H1 (cell line): Measurements from ENCODE around the gene ACTG1. TPM values are rescaled to one million over a fixed set of nuclear protein-coding genes. Genes with fewer than 3 reads are reported as not detected.

Experiments
- CHD1 ChIP-seq: IDR thresholded peaks from 2 replicates; pipeline ENCODE4 v1.6.1; 2012; ENCODE audit warnings: low read depth, low read length, improper control_type of control experiment
- MAFK ChIP-seq: IDR thresholded peaks from 2 replicates; pipeline ENCODE4 v1.6.1; 2012; ENCODE audit warnings: low read depth, mild to moderate bottlenecking, improper control_type of control experiment, low read length
- NANOG ChIP-seq: IDR thresholded peaks from 2 replicates; pipeline ENCODE4 v1.6.1; 2011; ENCODE audit warnings: low read length, low read depth, mild to moderate bottlenecking, inconsistent platforms; ENCODE audit not compliant: insufficient read depth, poor library complexity, severe bottlenecking
- NRF1 ChIP-seq: IDR thresholded peaks from 2 replicates; pipeline ENCODE4 v1.6.1; 2011; ENCODE audit warnings: mild to moderate bottlenecking, low read depth, low read length, improper control_type of control experiment
- polyA plus RNA-seq, 7 experiments: library from polyadenylated mRNA; depleted of rRNA in 3 of 7; stranded (reverse) in 5 of 7; unstranded in 2 of 7; fragments of >200 nt in 5 of 7; fragments of 200-250 nt in 2 of 7; gene quantifications; 1 replicate in 5 of 7; 2 replicates in 1 of 7; 4 replicates in 1 of 7; pipeline versions ENCODE4 v1.2.1 to v1.2.3, GENCODE V29; 2011 to 2013; ENCODE audit warnings: missing spikeins in 2 of 7, mixed read lengths in 2 of 7
- total RNA-seq: library from RNA; stranded (reverse); fragmentation: NEBNext Ultra II Directional; extraction: Animal tissue kit (Norgen Biotek cat#: 25700); gene quantifications from 2 replicates; pipeline ENCODE4 v1.2.1, GENCODE V29; 2021
- TF ChIP-seq, protein P1 (sequence below): fragments of 300-600 bp; sonication (generic); IDR thresholded peaks from 2 replicates; pipeline ENCODE4 v1.7.1; 2012; ENCODE audit warnings: low read length, moderate library complexity, mild to moderate bottlenecking, inconsistent platforms; ENCODE audit not compliant: insufficient replicate concordance

The ACTG1 gene
- total and polyA plus RNA-seq, 2 of the 8 experiments (the other 6 are each of a cell fraction or from before 2014, with no cell fraction given): 3,535 to 5,010 TPM

DNA sequence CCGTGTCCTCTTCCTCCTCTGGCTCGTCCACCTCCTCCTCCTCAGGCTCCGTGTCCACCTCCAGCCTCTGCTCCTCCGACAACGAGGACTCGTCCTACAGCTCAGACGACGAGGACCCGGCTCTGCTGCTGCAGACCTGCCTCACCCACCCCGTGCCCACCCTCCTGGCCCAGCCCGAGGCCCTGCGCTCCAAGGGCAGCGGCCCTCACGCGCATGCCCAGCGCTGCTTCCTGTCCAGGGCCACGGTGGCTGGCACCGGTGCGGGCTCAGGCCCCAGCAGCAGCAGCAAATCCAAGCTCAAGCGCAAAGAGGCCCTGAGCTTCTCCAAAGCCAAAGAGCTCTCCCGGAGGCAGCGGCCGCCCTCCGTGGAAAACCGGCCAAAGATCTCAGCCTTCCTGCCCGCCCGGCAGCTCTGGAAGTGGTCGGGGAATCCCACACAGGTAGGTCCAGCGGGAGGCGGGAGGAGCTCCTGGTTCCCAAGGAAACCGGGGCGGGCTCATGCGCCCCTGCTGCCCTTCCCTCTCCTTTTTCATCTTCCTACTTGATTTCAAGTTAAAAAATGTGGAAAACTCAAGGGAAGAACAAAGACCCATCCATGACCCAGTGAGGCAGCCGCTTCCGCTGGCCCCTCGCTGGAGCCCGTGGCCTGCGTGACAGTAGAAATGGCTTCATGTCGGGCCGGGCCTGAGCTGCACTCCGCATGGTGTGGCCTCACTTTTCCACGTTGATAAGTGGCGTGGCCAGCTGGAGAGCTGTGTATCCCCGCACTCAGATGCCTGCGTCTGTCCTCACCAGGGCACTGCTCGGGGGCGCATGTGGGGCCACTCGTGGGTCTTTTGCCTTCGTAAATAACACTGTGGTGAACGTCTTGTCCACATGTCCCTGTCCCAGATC, 50.7 kb downstream of the ACTG1 start (continued):
- TF ChIP-seq, protein P1, sequence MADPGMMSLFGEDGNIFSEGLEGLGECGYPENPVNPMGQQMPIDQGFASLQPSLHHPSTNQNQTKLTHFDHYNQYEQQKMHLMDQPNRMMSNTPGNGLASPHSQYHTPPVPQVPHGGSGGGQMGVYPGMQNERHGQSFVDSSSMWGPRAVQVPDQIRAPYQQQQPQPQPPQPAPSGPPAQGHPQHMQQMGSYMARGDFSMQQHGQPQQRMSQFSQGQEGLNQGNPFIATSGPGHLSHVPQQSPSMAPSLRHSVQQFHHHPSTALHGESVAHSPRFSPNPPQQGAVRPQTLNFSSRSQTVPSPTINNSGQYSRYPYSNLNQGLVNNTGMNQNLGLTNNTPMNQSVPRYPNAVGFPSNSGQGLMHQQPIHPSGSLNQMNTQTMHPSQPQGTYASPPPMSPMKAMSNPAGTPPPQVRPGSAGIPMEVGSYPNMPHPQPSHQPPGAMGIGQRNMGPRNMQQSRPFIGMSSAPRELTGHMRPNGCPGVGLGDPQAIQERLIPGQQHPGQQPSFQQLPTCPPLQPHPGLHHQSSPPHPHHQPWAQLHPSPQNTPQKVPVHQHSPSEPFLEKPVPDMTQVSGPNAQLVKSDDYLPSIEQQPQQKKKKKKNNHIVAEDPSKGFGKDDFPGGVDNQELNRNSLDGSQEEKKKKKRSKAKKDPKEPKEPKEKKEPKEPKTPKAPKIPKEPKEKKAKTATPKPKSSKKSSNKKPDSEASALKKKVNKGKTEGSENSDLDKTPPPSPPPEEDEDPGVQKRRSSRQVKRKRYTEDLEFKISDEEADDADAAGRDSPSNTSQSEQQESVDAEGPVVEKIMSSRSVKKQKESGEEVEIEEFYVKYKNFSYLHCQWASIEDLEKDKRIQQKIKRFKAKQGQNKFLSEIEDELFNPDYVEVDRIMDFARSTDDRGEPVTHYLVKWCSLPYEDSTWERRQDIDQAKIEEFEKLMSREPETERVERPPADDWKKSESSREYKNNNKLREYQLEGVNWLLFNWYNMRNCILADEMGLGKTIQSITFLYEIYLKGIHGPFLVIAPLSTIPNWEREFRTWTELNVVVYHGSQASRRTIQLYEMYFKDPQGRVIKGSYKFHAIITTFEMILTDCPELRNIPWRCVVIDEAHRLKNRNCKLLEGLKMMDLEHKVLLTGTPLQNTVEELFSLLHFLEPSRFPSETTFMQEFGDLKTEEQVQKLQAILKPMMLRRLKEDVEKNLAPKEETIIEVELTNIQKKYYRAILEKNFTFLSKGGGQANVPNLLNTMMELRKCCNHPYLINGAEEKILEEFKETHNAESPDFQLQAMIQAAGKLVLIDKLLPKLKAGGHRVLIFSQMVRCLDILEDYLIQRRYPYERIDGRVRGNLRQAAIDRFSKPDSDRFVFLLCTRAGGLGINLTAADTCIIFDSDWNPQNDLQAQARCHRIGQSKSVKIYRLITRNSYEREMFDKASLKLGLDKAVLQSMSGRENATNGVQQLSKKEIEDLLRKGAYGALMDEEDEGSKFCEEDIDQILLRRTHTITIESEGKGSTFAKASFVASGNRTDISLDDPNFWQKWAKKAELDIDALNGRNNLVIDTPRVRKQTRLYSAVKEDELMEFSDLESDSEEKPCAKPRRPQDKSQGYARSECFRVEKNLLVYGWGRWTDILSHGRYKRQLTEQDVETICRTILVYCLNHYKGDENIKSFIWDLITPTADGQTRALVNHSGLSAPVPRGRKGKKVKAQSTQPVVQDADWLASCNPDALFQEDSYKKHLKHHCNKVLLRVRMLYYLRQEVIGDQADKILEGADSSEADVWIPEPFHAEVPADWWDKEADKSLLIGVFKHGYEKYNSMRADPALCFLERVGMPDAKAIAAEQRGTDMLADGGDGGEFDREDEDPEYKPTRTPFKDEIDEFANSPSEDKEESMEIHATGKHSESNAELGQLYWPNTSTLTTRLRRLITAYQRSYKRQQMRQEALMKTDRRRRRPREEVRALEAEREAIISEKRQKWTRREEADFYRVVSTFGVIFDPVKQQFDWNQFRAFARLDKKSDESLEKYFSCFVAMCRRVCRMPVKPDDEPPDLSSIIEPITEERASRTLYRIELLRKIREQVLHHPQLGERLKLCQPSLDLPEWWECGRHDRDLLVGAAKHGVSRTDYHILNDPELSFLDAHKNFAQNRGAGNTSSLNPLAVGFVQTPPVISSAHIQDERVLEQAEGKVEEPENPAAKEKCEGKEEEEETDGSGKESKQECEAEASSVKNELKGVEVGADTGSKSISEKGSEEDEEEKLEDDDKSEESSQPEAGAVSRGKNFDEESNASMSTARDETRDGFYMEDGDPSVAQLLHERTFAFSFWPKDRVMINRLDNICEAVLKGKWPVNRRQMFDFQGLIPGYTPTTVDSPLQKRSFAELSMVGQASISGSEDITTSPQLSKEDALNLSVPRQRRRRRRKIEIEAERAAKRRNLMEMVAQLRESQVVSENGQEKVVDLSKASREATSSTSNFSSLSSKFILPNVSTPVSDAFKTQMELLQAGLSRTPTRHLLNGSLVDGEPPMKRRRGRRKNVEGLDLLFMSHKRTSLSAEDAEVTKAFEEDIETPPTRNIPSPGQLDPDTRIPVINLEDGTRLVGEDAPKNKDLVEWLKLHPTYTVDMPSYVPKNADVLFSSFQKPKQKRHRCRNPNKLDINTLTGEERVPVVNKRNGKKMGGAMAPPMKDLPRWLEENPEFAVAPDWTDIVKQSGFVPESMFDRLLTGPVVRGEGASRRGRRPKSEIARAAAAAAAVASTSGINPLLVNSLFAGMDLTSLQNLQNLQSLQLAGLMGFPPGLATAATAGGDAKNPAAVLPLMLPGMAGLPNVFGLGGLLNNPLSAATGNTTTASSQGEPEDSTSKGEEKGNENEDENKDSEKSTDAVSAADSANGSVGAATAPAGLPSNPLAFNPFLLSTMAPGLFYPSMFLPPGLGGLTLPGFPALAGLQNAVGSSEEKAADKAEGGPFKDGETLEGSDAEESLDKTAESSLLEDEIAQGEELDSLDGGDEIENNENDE: no peak
- TF ChIP-seq MAFK (no peak), NANOG (no peak), CHD1 (no peak), NRF1 (no peak)
